ENCODE results near the gene NLRC3.

The NLRC3 gene

GRCh38 chr16:3591991-3592390 lies 14.8 kb upstream of the NLRC3 start:
- no peak overlapping the region for H3K4me3 ChIP-seq (replicated peaks; ENCODE audit: low read depth, low read length)
- no peak for DNase-seq (ENCODE audit: extremely low read depth, low read depth)
- TF ChIP-seq, protein P1, sequence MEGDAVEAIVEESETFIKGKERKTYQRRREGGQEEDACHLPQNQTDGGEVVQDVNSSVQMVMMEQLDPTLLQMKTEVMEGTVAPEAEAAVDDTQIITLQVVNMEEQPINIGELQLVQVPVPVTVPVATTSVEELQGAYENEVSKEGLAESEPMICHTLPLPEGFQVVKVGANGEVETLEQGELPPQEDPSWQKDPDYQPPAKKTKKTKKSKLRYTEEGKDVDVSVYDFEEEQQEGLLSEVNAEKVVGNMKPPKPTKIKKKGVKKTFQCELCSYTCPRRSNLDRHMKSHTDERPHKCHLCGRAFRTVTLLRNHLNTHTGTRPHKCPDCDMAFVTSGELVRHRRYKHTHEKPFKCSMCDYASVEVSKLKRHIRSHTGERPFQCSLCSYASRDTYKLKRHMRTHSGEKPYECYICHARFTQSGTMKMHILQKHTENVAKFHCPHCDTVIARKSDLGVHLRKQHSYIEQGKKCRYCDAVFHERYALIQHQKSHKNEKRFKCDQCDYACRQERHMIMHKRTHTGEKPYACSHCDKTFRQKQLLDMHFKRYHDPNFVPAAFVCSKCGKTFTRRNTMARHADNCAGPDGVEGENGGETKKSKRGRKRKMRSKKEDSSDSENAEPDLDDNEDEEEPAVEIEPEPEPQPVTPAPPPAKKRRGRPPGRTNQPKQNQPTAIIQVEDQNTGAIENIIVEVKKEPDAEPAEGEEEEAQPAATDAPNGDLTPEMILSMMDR (IDR thresholded peaks at IDR 0.05; ENCODE audit: low read depth, low read length, missing control alignments), result no peak

DNA sequence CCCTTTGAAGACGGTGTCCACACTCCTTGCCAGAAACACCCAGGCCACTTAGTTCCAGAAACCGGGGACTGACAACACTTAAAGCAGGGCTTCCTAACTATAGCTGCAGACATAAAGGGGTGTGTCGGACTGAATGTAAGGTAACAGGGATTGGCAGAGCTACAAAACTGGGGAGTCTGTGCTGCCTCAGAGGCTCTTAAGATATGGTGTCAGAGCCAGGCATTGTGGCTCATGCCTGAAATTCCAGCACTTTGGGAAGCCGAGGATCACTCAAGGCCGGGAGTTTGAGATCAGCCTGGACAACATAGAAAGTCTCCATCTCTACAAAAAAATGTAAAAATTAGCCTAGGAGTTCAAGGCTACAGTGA lies 14.2 kb upstream of the NLRC3 start:
- H3K4me3 ChIP-seq (replicated peaks; ENCODE audit: low read depth, low read length), result no peak overlapping the region
- TF ChIP-seq, protein P1 (IDR thresholded peaks at IDR 0.05; ENCODE audit: low read depth, low read length, missing control alignments), result no peak
- DNase-seq (ENCODE audit: extremely low read depth, low read depth), result no peak

GRCh38 chr16:3590736-3591435 lies 13.7 kb upstream of the NLRC3 start:
- no peak overlapping the region for H3K4me3 ChIP-seq (replicated peaks; ENCODE audit: low read depth, low read length)
- no peak for DNase-seq (ENCODE audit: extremely low read depth, low read depth)
- TF ChIP-seq, protein P1 (IDR thresholded peaks at IDR 0.05; ENCODE audit: low read depth, low read length, missing control alignments), result no peak

GRCh38 chr16:3589991-3590701 lies 12.9 kb upstream of the NLRC3 start:
- no peak overlapping the region for H3K4me3 ChIP-seq (replicated peaks; ENCODE audit: low read depth, low read length)
- TF ChIP-seq, protein P1 (IDR thresholded peaks at IDR 0.05; ENCODE audit: low read depth, low read length, missing control alignments), result no peak
- no peak for DNase-seq (ENCODE audit: extremely low read depth, low read depth)

DNA sequence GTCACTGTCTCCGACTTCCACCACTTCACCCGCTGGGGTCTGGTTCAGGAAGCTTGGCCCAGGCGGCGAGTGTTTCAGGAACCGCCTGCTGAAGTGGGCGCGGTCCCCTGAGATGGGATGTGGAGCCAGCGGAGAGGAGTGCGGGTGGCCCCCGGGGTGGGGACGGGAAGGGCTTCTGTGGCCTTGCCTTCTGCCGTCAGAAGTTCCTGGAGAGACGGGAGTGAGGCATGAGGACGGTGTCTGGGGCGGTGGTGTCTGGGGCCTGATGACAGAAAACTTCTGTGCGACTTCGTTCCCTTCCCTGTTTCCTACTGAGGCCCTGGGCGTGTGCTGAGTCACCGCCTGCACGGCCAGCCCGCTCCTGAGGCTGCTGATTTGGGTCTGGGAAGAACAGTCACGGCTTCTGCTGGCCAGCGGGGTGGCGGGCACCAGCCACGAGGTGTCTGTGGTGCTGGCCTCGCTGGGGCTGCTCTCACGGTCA lies 12.3 kb upstream of the NLRC3 start:
- no peak for DNase-seq (ENCODE audit: extremely low read depth, low read depth)
- no peak overlapping the region for H3K4me3 ChIP-seq (replicated peaks; ENCODE audit: low read depth, low read length)
- TF ChIP-seq, protein P1 (IDR thresholded peaks at IDR 0.05; ENCODE audit: low read depth, low read length, missing control alignments), result no peak

GRCh38 chr16:3589001-3589400 lies 11.8 kb upstream of the NLRC3 start:
- H3K4me3 ChIP-seq (replicated peaks; ENCODE audit: low read depth, low read length), result no peak overlapping the region
- DNase-seq (ENCODE audit: extremely low read depth, low read depth), result no peak
- TF ChIP-seq, protein P1 (IDR thresholded peaks at IDR 0.05; ENCODE audit: low read depth, low read length, missing control alignments), result no peak

Measured in HFF-Myc (cell line).